ENCODE data around the gene TMEM200B.

- TF ChIP-seq, protein P1, sequence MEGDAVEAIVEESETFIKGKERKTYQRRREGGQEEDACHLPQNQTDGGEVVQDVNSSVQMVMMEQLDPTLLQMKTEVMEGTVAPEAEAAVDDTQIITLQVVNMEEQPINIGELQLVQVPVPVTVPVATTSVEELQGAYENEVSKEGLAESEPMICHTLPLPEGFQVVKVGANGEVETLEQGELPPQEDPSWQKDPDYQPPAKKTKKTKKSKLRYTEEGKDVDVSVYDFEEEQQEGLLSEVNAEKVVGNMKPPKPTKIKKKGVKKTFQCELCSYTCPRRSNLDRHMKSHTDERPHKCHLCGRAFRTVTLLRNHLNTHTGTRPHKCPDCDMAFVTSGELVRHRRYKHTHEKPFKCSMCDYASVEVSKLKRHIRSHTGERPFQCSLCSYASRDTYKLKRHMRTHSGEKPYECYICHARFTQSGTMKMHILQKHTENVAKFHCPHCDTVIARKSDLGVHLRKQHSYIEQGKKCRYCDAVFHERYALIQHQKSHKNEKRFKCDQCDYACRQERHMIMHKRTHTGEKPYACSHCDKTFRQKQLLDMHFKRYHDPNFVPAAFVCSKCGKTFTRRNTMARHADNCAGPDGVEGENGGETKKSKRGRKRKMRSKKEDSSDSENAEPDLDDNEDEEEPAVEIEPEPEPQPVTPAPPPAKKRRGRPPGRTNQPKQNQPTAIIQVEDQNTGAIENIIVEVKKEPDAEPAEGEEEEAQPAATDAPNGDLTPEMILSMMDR (IDR thresholded peaks at IDR 0.05), result no peak
- TF ChIP-seq EP300 (IDR thresholded peaks at IDR 0.05) (no peak), GATA3 (IDR thresholded peaks at IDR 0.05; ENCODE audit: borderline replicate concordance) (no peak), POLR2A (IDR thresholded peaks at IDR 0.05; ENCODE audit: low read length) (no peak), CEBPB (IDR thresholded peaks at IDR 0.05) (no peak), ZNF302 (CRISPR knock-in tag; IDR thresholded peaks at IDR 0.05) (no peak), JUN (IDR thresholded peaks at IDR 0.05) (no peak), KDM1A (IDR thresholded peaks at IDR 0.05; ENCODE audit: low read depth) (no peak), USF2 (IDR thresholded peaks at IDR 0.05) (no peak), PBX3 (IDR thresholded peaks at IDR 0.05) (no peak), MAFK (IDR thresholded peaks at IDR 0.05; ENCODE audit: partially characterized antibody) (no peak), RCOR1 (IDR thresholded peaks at IDR 0.05; ENCODE audit: low read depth, low read length) (no peak)
Observed at GRCh38 chr1:29120367-29120766, 3.3 kb downstream of the TMEM200B start.

Measured in A549 (cell line).